Karpas-422 (cell line): ENCODE measurements around the gene LCN10. TPM values are rescaled to one million over a fixed set of nuclear protein-coding genes. Genes with fewer than 3 reads are reported as not detected.
A peak's percentile ranks its signal among the peaks of the same experiment; 100 is the strongest.
"Not testable (repeated sequence)": the region's sequence is repeated elsewhere in the genome, so short reads cannot be mapped to it uniquely, and the experiment has no call there.

ENCODE experiments used
- DNase-seq: peaks from one replicate; pipeline ENCODE4 v3.0.0-alpha.2; 2015
- H2AFZ ChIP-seq: fragments of 200-600 bp; sonication (generic); 2 replicates; pipeline ENCODE4 v1.6.1; 2014; ENCODE audit warnings: antibody characterized with exemption, low read length, mixed read lengths
- H3K27ac ChIP-seq: fragments of 200-600 bp; sonication (generic); 2 replicates; pipeline ENCODE4 v1.5.1; 2014; ENCODE audit warnings: mild to moderate bottlenecking, low read length, moderate library complexity
- H3K27me3 ChIP-seq: fragments of 200-600 bp; sonication (generic); 2 replicates; pipeline ENCODE4 v1.6.1; 2014; ENCODE audit warnings: low read length, mixed read lengths
- H3K36me3 ChIP-seq: fragments of 200-600 bp; sonication (generic); 2 replicates; pipeline ENCODE4 v1.6.1; 2014; ENCODE audit warnings: low read length, mixed read lengths; ENCODE audit not compliant: insufficient read depth
- H3K4me1 ChIP-seq: fragments of 200-600 bp; sonication (generic); 2 replicates; pipeline ENCODE4 v1.6.1; 2014; ENCODE audit warnings: mild to moderate bottlenecking, low read length, mixed read lengths
- H3K4me2 ChIP-seq: fragments of 200-600 bp; sonication (generic); 2 replicates; pipeline ENCODE4 v1.6.1; 2014; ENCODE audit warnings: low read length, low read depth, mild to moderate bottlenecking; ENCODE audit not compliant: poor library complexity, severe bottlenecking
- H3K4me3 ChIP-seq: fragments of 200-600 bp; sonication (generic); 2 replicates; pipeline ENCODE4 v1.5.1; 2014; ENCODE audit warnings: mild to moderate bottlenecking, antibody characterized with exemption, low read length, mixed read lengths
- H3K79me2 ChIP-seq: fragments of 200-600 bp; sonication (generic); 2 replicates; pipeline ENCODE4 v1.6.1; 2014; ENCODE audit warnings: mild to moderate bottlenecking, low read length, mixed read lengths
- H3K9ac ChIP-seq: fragments of 200-600 bp; sonication (generic); 2 replicates; pipeline ENCODE4 v1.6.0; 2014; ENCODE audit warnings: low read length
- H3K9me2 ChIP-seq: fragments of 200-600 bp; sonication (generic), shearing (Covaris generic); replicated peaks from 2 replicates; pipeline ENCODE4 v1.6.0; 2014; ENCODE audit warnings: mild to moderate bottlenecking, low read length, moderate library complexity; ENCODE audit not compliant: insufficient read depth
- H3K9me3 ChIP-seq: fragments of 300-700, 200-600 bp; sonication (generic); 2 replicates; pipeline ENCODE4 v1.6.1; 2014; ENCODE audit warnings: low read length, mixed read lengths
- H4K20me1 ChIP-seq: fragments of 200-600 bp; sonication (generic); 2 replicates; pipeline ENCODE4 v1.6.1; 2014; ENCODE audit warnings: mild to moderate bottlenecking, antibody characterized with exemption, low read length, low read depth; ENCODE audit not compliant: insufficient read depth
- total RNA-seq: library from RNA; depleted of rRNA; stranded (reverse); fragments of >200 nt; shearing (Covaris generic); gene quantifications from 2 replicates; pipeline ENCODE4 v1.2.3, GENCODE V29; 2014; ENCODE audit warnings: low replicate concordance

Gene LCN10
- total RNA-seq, 1 experiment from 2014 or later, result not detected

DNA sequence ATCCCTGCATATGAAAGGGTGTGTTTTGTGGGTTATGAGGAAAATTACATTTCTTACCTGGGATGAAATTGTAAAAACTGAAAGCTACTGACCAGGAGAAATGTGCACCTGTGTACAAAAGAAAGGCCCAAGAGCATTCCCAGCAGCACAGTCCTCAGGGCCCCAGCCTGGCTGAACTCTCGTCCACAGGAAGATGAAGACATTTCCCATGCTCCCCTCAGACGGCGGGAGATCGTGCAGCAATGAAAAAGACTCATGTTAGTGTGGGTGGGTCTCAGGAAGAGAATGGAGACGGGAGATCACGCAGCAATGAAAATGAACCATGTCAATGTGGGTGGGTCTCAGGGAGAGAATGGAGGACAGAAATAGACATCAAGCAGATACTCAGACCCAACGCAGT, 34.2 kb upstream of the LCN10 start:
- Histone ChIP-seq H3K4me3 (no peak overlapping the region), H3K27ac (no peak overlapping the region), H3K9me3 (no peaks in the 10 kb centered on the region), H3K4me1 (0 out of 2 replicates have a peak, but pooled peaks cover 3% of the 10 kb centered on the region), H3K27me3 (no peaks in the 10 kb centered on the region), H3K4me2 (no peak overlapping the region), H3K9me2 (no peaks in the 10 kb centered on the region), H4K20me1 (no peaks in the 10 kb centered on the region), H2AFZ (no peak overlapping the region), H3K79me2 (no peaks in the 10 kb centered on the region), H3K36me3 (peaks cover 5% of the 10 kb centered on the region; the same call in 1 of the 2 replicates), H3K9ac (no peak overlapping the region)
- no peak for DNase-seq

DNA sequence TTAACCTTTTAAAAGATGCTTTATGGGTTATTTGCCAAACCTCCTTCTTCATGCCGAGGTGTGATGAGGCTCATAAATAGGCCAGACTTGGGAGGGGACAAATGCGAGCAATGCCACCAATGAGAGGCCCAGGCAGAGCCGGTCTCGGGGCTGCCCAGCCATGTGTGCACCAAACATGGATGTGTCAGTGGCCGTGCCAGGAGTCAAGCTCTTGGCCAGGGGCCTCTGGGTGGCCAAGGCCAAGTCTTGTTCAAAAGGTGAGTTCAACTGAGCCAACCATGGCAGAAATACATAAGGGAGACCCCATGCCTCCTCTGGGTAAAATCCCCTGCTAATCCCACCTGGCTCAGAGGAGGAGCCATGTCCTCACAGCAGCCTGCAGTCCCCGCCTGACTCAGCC, 32.5 kb upstream of the LCN10 start:
- H4K20me1 ChIP-seq, result no peaks in the 10 kb centered on the region
- H3K27ac ChIP-seq, result no peak overlapping the region
- H3K79me2 ChIP-seq, result no peaks in the 10 kb centered on the region
- no peak overlapping the region for H2AFZ ChIP-seq
- H3K9me3 ChIP-seq, result no peaks in the 10 kb centered on the region
- no peak for DNase-seq
- no peak overlapping the region for H3K4me3 ChIP-seq
- no peak overlapping the region for H3K9ac ChIP-seq
- no peaks in the 10 kb centered on the region for H3K27me3 ChIP-seq
- H3K36me3 ChIP-seq, result peaks cover 5% of the 10 kb centered on the region; the same call in 1 of the 2 replicates
- no peak overlapping the region for H3K4me2 ChIP-seq
- 0 out of 2 replicates have a peak, but pooled peaks cover 3% of the 10 kb centered on the region for H3K4me1 ChIP-seq
- H3K9me2 ChIP-seq, result no peaks in the 10 kb centered on the region

GRCh38 chr9:136774416-136775045, 31.8 kb upstream of the LCN10 start:
- 0 out of 2 replicates have a peak overlapping the region, but pooled peaks have one; percentile 97 for H2AFZ ChIP-seq
- peaks cover 5% of the 10 kb centered on the region; the same call in 1 of the 2 replicates for H3K36me3 ChIP-seq
- 0 out of 2 replicates have a peak, but pooled peaks cover 6% of the 10 kb centered on the region for H3K4me1 ChIP-seq
- H3K27ac ChIP-seq, result no peak overlapping the region
- no peak overlapping the region for H3K4me2 ChIP-seq
- no peak overlapping the region for H3K9ac ChIP-seq
- no peak overlapping the region; the same call in 1 of the 2 replicates for H3K4me3 ChIP-seq
- no peaks in the 10 kb centered on the region for H4K20me1 ChIP-seq
- DNase-seq, result no peak
- no peaks in the 10 kb centered on the region for H3K9me2 ChIP-seq
- H3K9me3 ChIP-seq, result no peaks in the 10 kb centered on the region
- H3K79me2 ChIP-seq, result no peaks in the 10 kb centered on the region
- no peaks in the 10 kb centered on the region for H3K27me3 ChIP-seq

DNA sequence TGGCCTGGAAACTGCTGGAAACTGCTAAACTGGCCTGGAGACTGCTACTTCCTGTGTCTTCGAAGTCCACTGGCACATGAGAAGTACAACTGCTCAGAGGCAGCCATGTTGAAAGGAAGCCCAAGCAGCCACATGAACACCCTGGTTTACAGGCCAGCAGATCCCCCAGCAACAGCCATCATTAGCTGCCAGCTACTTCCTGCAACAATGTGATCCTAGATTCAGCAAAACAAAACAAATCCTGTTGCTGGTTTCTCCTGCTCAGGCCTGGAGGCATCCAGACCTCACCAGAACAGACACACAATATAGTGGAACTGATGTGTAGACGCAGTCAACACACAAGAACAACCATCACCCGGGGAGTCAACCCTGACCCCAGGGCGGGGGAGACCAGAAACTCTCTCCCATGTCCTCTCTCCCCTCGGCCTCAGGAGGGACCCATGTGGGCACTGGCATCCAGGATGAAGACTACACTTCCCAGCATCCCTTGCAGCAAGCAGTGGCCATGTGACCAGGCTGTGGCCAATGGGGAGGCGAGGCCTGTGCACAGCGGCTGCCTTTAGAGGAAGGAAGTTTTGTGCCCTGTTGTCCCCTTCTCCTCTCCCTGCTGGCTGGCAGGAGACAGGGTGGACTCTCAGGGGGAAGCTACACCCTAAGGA, 30.8 kb upstream of the LCN10 start:
- Histone ChIP-seq H3K9ac (peak overlapping the region; percentile 10; the same call in 1 of the 2 replicates), H3K9me2 (no peaks in the 10 kb centered on the region), H3K79me2 (no peaks in the 10 kb centered on the region), H3K4me1 (0 out of 2 replicates have a peak, but pooled peaks cover 6% of the 10 kb centered on the region), H3K4me3 (peak overlapping the region; percentile 14; the same call in 1 of the 2 replicates), H3K36me3 (peaks cover 5% of the 10 kb centered on the region; the same call in 1 of the 2 replicates), H3K27ac (no peak overlapping the region), H4K20me1 (no peaks in the 10 kb centered on the region), H3K27me3 (no peaks in the 10 kb centered on the region), H2AFZ (peak overlapping the region; percentile 97), H3K4me2 (no peak overlapping the region), H3K9me3 (no peaks in the 10 kb centered on the region)
- DNase-seq, result peak; percentile 89

- H3K4me3 ChIP-seq, result no peak overlapping the region
- no peaks in the 10 kb centered on the region for H3K9me3 ChIP-seq
- no peaks in the 10 kb centered on the region for H3K79me2 ChIP-seq
- H4K20me1 ChIP-seq, result no peaks in the 10 kb centered on the region
- H3K27me3 ChIP-seq, result no peaks in the 10 kb centered on the region
- H2AFZ ChIP-seq, result no peak overlapping the region
- H3K4me1 ChIP-seq, result peaks cover 15% of the 10 kb centered on the region
- no peak overlapping the region for H3K4me2 ChIP-seq
- no peak for DNase-seq
- H3K9me2 ChIP-seq, result no peaks in the 10 kb centered on the region
- H3K36me3 ChIP-seq, result peaks cover 5% of the 10 kb centered on the region; the same call in 1 of the 2 replicates
- no peak overlapping the region for H3K9ac ChIP-seq
- H3K27ac ChIP-seq, result no peak overlapping the region
These were observed 29.2 kb upstream of the LCN10 start for GRCh38 chr9:136771907-136772415.

GRCh38 chr9:136769710-136770191, 27.0 kb upstream of the LCN10 start:
- no peak overlapping the region for H2AFZ ChIP-seq
- no peaks in the 10 kb centered on the region for H3K79me2 ChIP-seq
- no peaks in the 10 kb centered on the region for H3K27me3 ChIP-seq
- H3K9me3 ChIP-seq, result no peaks in the 10 kb centered on the region
- no peaks in the 10 kb centered on the region for H3K9me2 ChIP-seq
- no peak overlapping the region for H3K4me3 ChIP-seq
- no peaks in the 10 kb centered on the region for H4K20me1 ChIP-seq
- H3K4me1 ChIP-seq, result peaks cover 29% of the 10 kb centered on the region
- DNase-seq, result peak; percentile 86
- no peak overlapping the region for H3K27ac ChIP-seq
- no peak overlapping the region for H3K4me2 ChIP-seq
- no peak overlapping the region for H3K9ac ChIP-seq
- peaks cover 5% of the 10 kb centered on the region; the same call in 1 of the 2 replicates for H3K36me3 ChIP-seq

DNA sequence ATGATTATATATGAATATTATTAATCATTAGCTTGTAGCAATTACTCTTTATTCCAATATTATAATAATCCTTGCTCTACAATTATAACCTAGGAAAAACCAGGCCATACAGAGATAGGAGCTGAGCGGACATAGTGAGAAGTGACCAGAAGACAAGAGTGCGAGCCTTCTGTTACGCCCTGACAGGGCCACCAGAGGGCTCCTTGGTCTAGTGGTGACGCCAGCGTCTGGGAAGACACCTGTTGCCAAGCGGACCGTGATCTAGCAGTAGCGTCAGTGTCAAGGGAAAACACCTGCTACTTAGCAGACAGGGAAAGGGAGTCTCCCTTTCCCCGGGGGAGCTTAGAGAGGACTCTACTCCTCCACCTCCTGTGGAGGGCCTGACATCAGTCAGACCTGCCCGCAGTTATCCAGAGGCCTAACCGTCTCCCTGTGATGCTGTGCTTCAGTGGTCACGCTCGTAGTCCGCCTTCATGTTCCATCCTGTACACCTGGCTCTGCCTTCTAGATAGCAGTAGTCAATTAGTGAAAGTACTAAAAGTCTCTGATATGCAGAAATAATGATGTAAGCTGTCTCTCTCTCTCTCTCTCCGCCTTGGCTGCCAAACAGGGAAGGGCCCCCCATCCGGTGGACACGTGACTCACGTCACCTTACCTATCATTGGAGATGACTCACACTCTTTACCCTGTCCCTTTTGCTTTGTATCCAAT, 23.8 kb upstream of the LCN10 start:
- not testable (repeated sequence) for H3K9ac ChIP-seq

More for the DNA sequence above, 23.8 kb upstream of the LCN10 start:
- H3K4me2 ChIP-seq, H3K27me3 ChIP-seq, H3K4me3 ChIP-seq, H3K9me2 ChIP-seq, H3K27ac ChIP-seq, H2AFZ ChIP-seq, H4K20me1 ChIP-seq, H3K79me2 ChIP-seq, H3K36me3 ChIP-seq, H3K9me3 ChIP-seq: not testable (repeated sequence)
- peak; percentile 70 for DNase-seq
- H3K4me1 ChIP-seq, result peaks cover 26% of the 10 kb centered on the region
